Inferior parietal cortex (tissue), 1 donor: Measurements from ENCODE around the gene SLC25A13.
"Not testable (repeated sequence)": the region's sequence is repeated elsewhere in the genome, so short reads cannot be mapped to it uniquely, and the experiment has no call there.

Experiments
- DNase-seq: peaks from one replicate; pipeline ENCODE4 v3.0.0-alpha.2; 2016; ENCODE audit errors: extremely low spot score

The SLC25A13 gene

DNA sequence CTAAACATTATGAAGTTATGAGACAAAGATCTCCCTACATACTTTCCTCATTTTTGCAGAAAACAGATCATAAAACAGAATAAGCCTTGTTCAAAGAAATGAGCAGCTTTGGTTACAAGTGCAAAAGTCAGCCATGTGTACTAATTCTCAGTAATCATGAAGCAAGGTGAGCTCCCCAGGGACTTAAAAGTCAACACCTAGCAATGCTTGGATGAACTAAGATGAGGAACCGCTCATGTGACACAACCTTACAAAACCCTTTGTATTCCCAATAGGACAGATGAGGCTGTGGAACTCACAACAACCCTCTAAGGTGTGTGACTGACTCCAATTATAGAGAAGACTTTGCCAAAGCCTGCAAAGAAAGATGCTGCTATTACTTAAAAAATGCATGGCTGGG, 154.5 kb downstream of the SLC25A13 start:
- DNase-seq = no peak

DNA sequence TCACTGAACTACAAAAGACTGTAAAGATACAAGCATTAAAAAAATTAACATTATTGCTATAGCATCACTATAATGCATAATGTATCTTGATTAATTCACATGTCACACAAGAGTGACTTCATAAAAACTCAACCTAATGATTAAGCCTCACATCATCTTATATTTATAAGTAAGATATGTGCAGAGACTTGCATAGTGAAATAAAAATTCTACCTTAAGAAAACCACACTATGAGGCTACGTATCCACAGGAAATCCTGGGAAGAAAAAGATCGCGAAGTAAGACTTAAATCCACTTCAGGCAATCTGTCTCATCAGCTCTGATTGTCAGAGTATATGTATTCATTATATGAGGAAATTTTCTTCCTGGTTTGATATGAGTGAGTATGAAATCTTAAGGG, 160.0 kb downstream of the SLC25A13 start:
- no peak for DNase-seq

GRCh38 chr7:96157856-96158255, 164.0 kb downstream of the SLC25A13 start:
- DNase-seq = no peak

GRCh38 chr7:96154506-96154905, 167.4 kb downstream of the SLC25A13 start:
- DNase-seq = not testable (repeated sequence)

GRCh38 chr7:96152706-96153105, 169.2 kb downstream of the SLC25A13 start:
- DNase-seq = no peak

- DNase-seq = no peak
Measured at GRCh38 chr7:96151889-96152288, 170.0 kb downstream of the SLC25A13 start.

DNA sequence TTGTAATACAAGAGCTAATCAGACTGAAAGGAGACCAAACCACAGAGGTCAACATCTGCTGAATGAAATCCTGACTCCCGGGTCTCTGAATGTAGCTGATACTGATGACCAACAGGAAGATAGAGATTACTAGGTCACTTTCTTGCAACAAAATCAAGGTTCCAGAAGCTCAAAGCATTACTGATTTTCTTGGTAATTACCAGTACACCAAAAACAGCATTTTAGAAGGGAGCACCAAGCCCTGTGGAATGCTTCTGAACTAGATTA, 177.7 kb downstream of the SLC25A13 start:
- DNase-seq = no peak

DNA sequence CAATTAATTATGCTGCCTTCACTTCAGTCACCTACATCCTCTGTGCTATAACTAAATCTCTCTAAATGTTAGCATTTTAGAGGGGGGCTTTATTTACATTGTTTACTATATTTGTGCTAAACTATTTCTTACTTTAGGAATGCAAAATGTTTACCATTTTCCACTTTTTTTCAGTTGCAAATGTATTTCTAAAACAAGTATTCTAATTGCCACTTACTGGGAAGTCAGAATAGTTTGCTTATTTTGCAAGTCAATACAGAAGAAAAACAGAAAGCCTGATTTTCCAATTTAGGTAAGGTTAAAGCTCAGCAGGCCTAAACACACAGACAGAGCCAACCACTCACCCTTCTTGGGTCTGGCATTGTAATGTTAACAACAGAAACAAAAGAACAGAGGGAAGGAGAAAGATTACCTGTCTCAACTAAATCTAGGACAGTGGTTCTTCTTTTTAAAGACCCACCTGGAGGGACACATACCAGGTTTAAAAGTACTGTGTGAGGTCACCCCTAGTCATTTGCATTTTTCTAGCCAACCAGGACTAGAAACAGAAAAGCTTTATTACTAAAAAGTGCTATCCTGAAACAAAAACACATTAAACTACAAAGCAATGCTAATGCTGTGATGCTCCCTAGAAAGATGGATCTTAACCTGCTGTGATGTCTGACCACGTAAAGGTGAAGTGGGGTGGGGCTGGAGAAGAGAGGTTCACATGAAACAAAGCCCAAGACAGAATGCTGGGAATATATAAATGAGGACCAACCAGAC, 178.2 kb downstream of the SLC25A13 start:
- DNase-seq = no peak

DNA sequence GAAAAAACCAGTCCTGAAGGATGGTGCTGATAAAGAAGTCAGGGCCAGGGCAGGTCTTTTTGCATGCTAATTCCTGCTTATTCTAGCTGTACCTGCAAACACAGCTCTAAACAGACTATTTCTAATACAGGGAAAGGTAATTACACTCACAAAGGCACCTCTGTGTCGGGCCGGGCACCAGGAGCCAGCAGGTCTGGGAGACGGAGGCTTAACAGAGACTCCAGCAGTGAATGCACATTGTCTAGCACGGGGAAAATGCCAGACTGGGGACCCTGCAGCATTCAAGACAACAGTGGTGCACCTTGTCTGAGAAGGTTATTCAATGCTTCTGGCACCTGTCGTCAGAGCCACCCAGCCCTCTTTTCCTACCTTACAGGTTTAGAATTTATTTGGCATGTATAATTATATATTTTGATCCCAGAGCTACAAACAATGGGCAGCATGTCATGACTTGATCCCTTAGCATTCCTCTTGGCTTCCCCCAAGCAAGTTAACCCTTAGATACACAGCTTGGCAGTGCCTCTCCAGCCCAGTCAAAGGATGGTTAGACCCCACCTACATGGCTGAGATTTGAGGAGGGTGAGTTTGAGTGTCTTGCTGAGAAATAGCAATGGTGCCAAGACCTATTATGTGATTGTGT, 185.2 kb downstream of the SLC25A13 start:
- DNase-seq = no peak

GRCh38 chr7:96135241-96135640, 186.7 kb downstream of the SLC25A13 start:
- DNase-seq = no peak

GRCh38 chr7:96131525-96131924, 190.4 kb downstream of the SLC25A13 start:
- DNase-seq = no peak

GRCh38 chr7:96127746-96128145, 194.2 kb downstream of the SLC25A13 start:
- DNase-seq = no peak

GRCh38 chr7:96126382-96126781, 195.5 kb downstream of the SLC25A13 start:
- DNase-seq = no peak

DNA sequence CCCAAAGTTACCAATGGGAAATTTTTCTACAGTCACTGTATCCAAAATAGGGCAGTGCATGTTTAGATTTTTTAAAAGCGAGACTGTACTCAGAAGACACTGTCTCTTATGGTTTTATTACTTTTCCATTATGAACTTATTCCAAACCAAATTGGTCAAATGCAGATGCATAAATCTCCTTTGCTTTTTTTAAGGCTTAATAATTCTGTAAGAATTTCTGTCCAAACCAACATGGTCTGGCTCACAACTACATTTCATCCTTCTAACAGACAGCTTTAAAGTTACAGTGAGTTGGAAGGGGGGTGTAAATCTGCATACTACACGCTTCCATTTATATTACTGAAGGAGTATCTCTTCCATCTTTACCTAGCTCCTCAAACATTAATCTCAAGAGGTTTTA, 199.2 kb downstream of the SLC25A13 start:
- DNase-seq = no peak

DNA sequence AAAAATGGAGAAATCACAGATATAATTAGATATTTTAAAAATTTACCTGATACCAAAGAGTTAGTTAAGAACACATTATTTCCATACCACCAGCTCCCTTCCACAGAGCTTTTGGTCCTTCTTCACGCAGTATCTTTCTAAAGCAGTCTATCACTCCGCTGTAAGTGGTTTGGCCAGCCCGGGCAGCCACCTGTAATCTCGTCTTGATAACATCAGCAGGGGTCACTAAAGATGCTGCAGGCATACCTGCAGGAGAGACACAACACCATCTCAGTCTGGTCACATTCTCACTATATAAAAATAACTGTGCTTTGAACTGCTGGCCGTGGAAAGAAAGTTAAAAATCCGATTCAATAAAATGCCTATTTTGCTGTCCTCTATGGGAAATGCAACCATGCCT, 200.1 kb downstream of the SLC25A13 start:
- no peak for DNase-seq

- DNase-seq = no peak
Measured at GRCh38 chr7:96120445-96121225, 201.3 kb downstream of the SLC25A13 start.

DNA sequence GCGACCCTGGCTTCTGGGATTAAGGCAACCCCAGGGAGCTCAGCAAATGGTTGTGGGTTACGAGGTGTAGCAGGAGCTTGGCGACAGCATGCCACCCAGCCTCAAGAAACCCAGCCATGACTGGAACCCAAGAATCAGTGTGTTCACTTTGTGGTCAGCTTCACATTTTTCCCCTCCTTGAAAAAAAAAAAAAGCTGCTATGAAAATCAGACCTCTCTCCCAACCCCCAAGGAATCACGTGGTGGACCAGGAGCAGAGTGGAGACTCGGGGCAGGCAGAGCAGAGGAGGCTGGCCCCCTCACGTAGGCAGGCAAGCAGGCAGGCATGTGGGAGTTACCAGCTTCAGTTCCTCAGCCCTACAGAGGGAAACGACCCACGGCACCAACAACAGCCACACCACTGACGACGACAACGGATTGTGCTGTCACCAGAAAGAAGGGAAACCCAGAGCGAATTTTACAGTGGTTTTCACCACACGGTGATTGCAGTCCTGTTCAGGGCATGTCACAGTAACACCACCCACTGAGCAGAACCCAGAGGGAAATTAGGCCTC, 203.4 kb downstream of the SLC25A13 start:
- no peak for DNase-seq

- DNase-seq = no peak
Measured at GRCh38 chr7:96116173-96116572, 205.7 kb downstream of the SLC25A13 start.

- no peak for DNase-seq
Measured at GRCh38 chr7:96114190-96114589, 207.7 kb downstream of the SLC25A13 start.

DNA sequence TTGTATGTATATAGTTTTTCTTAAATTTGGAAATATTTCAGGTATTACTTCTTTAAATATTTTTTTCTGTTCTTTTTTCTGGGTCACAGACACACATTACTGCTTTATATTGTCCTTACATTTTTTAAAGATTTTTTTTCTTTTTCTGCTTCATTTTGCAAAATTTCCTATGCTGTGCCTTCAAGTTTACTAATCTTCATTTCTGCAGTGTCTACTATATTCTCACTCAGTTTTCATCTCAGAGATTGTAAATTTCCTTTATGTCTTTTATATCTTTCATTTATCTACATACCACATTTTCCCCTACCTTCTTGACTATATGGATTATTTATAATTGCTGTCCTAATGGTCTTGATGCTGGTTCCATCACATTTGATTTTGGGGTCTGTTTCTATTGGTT, 210.5 kb downstream of the SLC25A13 start:
- DNase-seq = no peak

DNA sequence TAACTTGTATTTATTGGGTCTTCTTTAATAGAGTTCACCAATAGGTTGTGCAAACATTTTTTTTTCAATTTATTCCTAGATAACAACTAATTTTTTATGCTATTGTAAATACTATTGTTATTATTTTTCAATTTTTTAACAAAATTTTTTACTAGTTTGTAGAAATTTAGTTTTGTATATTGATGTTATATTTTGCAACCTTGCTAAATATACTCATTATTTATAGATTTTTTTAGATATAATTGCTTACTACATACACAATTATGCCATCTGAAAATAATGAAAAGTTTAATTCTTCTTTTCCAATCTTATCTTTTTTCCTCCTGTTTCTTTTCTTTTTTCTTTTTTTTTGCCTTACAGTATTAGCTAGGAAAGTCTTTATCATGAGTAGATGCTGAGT, 216.9 kb downstream of the SLC25A13 start:
- no peak for DNase-seq

- DNase-seq = no peak
Measured at GRCh38 chr7:96102096-96102811, 219.6 kb downstream of the SLC25A13 start.
